CD4-positive, alpha-beta T cell treated with Interleukin-4 for 1 hour (primary cell): ENCODE data around the gene TST.
A peak's percentile ranks its signal among the peaks of the same experiment; 100 is the strongest.

Source experiments
- DNase-seq, 2 donors: peaks; one replicate each; pipeline ENCODE4 v3.0.0-alpha.2; 2020 to 2022

TST gene

DNA sequence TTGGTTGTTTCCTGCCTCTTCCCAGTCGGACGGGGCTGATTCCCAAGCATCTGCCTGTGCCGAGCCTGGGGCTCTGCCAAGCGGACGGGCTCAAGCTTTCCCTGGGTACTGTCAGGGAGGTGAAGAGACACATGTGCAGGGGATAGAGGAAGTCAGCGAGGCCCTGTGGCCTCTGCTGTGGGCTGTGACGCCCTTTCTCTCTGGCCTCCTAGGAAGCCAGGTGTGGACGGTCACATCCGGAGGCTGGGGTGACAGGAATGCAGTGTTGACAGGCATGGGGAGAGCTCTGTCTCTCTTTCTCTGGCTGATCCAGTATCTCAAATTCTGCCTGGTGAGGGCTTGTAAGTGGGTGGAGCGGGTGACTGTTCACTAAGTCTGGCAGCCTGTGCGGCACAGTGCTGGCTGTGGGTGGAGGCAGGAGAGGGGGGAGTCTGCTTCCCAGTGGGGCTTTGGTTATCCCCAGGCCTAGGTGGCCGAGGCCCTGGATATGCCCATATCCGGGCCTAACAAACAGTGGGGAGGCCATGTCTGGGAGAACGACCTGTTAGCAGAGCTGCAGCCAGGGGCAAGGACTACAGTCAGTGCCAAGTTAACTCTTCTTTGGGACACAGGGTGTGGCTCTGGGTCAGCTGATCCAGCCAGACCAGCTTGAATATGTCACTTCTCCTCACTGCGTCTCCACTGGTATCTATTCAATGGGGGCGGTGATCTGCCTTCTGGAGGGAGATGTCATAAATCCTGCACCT is 34.2 kb upstream of the TST start:
- no peak for DNase-seq

DNA sequence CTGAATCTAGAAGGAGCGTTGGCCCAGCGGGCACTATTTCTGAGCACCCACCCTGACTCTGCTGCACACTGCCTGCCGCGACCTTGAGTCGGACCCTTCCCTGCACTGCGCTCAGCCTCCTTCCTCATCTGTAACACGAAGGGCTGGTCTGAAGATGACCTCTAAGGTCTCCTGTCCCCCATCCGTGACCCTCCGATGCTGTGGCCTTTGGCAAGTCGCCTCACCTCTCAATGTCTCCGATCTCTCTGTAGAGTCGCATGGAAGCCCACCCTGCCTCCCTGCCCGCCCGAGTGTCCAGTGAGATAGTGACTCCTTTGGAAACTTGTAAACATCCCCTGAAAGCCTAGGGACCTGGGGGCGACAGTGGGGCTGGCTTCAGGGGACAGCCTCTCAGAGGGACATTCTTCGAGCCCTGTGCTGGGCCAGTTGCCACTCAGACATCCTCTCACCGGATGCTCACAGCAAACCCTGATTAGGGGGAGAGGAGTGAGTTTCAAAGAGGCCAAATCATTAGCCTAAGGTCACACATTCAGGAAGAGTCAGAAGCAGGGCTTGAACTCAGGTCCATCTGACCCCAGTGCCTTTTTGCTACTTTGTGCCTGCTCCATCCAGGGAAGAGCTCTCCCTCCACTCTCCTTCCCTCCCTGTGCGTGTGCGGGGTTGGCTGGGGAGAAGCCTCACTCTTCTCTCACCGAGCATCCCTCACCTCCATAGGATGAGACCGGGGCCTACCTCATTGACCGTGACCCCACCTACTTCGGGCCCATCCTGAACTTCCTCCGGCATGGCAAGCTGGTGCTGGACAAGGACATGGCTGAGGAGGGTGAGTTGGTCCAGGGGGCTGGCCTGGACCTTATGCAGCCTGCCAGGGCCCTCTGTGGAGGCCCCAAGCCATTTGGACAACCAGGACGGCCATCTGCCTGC is 33.4 kb upstream of the TST start:
- no peak for DNase-seq

DNA sequence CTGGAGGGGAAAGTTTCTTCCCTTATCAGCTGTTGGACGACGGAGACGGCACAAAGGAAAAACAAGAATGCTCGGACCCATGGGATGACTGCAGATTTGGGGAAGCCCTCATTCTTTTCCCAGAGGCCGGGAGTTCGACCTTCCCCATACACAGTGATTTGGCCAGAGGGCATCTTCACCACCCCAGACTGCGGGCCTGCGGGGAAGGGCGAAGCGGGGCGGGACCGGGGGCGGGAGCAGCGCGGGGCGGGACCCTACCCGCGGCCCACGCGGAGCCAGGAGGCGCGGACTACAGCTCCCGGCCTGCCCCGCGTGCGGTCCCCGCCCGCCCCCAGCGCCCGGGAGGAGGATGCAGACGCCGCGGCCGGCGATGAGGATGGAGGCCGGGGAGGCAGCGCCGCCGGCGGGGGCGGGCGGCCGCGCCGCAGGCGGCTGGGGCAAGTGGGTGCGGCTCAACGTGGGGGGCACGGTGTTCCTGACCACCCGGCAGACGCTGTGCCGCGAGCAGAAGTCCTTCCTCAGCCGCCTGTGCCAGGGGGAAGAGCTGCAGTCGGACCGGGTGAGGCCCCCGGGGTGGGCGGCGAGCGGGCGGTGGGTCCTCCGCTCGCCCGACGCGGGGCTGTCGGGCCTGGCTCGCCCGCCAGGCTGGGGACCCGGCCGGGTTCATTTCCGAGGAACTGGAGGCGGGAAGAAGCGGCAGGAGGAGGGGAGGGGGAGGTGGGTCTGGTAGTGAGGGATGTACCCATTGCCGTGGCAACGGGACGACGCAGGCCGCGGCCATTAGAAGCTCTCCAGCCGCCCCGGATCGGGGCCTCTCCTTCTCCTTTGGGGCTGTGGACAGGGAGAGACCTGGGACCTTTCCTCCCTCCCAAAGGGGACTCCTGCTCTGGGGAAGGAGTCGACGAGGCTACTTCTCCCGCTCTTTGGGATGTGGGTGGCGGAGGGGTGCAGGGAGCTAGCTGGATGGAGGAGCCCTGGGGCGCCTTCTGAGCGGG is 32.4 kb upstream of the TST start, which contains the start of gene KCTD17:
Gene KCTD17, plus strand, starts transcription at position 352 of the 995 bp plus-strand sequence. Its CDS starts 19 bp downstream, at position 371.
- peak; percentile 75 to 76 for DNase-seq

DNA sequence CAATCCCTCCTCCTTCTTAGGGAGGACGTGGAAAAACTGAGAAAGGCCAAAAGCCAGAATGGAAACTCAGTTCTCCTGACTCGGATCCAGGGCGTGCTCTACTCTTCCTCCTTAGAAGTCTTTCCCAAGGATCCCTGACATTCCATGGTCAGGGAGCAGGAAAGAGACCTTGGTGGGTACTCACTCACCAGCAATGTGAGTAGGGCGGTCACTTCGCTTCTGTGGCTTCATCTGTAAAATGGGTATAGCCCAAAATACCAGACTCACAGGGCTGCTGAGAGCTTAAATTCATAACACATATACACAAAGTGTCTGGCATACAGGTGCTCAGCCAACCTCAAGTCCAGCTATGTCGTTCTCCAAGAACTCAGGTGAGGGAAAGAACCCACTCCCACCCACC is 31.7 kb upstream of the TST start:
- no peak for DNase-seq

DNA sequence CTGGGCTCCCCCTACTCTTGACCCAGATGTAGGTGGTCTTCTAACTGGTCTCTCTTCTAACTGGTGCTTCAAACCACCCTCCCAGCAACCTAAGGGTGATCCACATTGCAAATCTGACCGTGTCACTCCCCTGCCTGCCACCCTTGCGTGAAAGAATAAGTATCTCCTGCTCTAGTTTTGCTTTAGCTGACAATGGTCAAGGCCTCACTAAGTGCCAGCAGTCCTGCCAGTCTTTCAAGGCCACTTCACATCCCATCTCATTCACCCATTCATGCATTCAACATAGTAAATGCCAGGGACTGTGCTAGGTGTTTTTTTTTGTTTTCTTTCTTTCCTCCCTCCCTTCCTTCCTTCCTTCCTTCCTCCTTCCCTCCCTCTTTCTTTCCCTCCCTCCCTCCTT is 30.0 kb upstream of the TST start:
- no peak for DNase-seq

DNA sequence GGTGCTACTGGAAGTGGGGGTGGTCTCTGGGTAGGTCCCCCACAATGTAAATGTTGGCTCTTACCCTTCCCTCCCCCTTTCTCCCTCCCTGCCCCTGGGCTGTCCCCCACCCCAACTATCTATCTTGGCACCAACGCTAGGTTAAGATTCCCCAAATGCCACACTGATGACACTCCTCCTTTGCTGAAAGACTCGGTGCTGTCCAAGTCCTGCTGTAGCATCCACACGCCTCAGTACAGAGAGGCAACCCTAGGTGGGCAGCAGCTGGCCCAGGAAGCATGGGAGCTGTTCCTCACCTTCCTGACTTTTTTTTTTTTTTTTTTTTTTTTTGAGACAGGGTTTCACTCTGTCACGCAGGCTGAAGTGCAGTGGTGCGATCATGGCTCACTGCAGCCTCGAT is 28.9 kb upstream of the TST start:
- no peak for DNase-seq

DNA sequence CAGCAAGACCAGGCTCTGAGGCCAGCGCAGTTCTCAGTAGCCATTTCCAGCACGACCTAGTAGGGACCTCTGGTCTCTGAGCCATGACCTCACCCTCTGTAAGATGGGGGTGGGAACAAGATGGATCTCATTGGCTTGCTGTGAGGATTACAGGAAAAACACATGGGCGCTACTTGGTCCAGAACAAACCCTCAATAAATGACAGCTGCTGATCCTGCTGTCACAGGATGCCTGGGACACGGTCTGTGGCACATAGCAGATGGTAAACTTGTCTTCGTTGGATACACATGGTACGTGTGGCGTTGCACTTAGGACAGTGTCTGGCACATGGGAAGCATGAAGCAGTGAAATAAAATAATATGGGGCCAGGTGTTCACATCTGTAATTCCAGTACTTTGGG is 27.8 kb upstream of the TST start:
- DNase-seq: no peak

DNA sequence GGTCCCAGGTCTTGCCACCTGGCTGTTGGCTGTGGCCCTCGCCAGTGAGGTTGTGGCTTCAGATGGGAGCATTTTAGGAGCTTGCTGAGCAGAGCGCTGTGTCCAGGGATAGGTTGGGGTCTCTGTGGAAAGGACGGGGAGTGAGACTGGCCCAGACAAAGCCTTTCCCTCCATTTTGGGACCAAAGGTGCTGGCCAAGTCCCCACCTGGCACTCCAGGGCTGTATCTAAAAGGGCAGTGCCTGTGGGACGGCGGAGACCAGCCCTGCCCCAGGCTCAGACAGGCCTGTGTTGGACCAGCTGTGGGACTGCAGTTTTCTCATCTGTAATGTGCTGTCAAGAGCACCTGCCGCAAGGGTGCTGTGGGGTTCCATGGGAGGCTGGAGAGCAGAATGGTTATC is 27.3 kb upstream of the TST start:
- DNase-seq: no peak

DNA sequence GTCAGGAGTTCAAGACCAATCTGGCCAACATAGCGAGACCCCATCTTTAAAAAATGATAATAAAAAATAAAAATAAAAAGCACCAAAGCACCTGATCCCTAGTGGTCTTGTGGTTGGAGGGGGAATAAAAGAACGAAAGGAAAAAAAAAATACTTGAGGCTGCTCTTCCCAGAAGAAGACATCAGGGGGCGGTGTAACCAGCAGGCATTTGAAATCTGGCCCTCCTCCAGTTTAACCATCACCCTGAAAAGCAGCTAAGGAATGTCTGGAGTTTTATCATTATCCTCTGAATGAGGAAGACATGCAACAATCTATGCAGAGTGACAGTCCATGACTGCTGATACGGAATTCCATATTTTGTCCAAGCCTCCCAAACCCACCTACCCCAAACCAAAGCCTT is 26.7 kb upstream of the TST start:
- DNase-seq: peak in 1 of 2 donors; percentile 11

DNA sequence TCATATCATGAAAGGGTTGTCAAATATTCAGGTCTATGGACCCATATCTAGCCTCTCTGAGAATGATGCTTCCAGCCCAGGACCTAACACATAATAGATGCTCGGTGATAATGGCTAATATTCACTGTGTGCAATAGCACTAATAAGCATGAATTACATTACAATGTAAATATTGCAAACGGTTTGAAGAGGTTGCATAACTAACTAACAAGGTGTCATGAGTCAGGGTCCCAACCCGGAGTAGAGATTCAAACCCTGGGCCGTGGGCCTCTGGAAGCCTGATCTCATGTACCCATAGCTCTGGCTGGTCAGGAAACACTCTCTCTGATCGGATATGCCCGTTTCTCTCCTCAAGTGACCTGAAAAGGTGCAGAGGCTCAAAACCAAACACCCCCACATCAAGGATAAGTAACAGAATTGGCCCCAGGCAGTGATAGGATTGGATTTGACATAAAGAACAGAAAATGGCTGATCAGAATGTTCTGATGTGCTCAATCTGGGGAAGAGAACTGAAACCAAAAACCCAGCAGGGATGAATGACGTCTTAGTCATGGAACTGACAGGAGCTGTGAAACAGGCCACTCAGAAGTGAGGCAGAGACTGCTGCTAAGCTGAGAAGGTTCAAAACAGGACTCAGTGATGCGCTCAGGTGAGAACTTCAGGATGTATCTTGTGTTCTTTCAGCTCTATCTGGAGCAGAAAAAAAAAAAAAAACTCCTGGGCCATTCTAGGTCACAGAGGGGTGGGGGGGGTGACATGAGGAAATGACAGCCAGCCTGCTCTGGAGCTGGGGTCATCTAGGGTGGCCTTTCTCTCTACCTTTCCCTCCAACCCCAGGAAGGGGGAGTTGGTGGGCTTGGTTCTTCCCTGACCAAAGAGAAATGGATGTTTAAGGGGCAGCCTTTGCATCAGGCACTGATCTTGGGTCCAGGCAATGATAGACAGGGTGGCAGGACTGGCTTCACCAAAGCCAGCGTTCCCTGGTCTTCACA is 25.7 kb upstream of the TST start:
- DNase-seq: no peak

DNA sequence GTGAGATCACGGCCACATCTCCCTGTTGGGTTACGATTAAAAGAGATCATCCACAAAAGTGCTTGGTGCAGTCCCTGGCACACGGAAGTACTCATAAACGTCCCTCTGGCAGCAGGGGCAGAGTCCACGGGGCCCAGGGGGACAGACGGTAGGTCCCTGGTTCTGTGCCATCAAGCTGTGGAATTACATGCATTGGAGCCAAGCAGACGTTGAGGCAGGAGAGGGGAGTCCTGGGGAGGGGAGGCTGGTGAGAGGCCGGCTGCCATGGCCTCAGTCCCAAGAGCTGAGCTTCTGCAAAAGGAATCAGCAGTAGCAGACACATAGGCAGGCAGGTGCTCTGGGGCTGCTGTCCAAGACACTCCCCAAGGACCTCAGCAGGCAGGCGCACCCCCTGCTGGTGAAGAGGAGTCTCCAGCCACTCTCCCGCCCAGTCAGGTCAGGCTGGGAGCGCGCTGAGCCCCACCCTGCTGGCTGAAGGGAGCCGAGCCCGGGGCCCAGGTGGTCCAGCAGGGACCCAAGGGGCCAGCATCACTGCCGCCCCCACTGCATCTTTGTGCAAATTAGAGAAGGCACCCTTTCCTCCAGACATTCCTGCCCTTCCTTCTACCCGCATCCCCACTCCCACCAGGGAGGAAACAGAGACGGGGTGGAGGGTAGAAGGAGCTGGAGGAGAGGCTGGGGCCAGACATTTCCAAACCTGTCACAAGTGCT is 24.7 kb upstream of the TST start:
- DNase-seq: peak; percentile 40 to 57

DNA sequence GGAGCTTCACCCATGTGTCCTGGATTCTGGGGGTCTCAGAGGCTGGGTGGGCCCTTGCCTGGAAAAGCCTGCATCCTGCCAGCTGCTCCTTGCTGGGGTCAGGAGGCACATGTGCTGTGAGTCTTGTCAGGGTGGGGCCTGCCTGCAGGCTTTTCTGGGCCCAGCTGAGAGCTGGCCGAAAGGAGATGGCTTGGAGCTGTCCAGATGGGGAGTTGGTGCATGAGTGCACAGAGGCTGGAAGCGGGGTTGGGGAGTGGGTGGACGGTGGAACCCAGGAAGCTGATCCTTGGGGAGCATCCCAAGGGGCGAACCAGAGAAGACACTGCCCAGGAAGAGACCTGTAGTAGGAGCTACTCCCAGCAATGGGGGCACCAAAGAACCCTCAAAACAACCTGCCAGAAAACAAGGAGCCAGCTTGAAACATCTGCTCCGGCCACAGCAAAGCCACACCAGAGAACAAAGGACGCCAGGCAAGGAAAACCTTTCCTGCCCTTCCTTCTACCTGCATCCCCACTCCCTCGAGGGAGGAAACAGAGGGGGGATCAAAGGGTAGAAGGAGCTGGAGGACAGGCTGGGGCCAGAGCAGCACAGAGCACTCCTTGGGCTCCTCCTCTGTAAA is 24.1 kb upstream of the TST start:
- DNase-seq: no peak

DNA sequence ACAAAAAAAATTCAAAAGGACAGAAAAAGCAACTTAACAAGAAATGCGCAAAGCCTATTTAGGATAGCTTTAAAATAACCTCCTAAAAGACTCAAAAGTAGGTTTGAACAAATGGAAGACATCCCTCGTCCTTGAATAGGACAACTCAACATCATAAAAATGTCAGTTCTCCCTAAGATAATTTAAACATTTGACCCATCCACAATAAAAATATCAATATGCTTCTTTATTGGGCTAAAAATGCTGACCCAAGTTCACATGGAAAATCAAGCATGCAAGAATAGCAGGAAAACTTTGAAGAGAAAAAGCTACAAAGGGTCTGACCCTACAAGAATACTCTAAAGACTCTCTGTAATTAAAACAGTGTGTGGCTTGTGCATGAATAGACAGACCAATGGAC is 20.2 kb upstream of the TST start:
- no peak for DNase-seq

DNA sequence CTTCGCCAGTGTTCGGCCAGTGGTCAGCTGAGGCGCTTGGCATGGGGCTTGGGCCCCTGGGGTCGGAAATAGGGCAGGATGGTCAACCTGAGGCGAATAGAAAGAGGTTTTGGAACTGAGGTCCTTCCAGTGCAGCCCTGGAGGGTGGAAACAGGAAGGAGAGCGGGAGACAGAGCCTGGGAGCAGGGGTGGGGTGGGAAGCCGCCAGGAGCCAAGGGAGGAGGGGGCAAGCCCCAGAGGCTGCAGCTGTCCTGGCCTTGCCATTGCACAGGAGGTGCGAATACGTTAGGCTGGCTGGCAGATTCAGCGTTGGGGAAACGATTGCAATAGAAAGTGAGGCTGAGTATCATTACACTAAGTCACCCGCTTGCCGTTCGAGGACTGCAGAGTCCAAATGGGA is 18.4 kb upstream of the TST start:
- DNase-seq: no peak

DNA sequence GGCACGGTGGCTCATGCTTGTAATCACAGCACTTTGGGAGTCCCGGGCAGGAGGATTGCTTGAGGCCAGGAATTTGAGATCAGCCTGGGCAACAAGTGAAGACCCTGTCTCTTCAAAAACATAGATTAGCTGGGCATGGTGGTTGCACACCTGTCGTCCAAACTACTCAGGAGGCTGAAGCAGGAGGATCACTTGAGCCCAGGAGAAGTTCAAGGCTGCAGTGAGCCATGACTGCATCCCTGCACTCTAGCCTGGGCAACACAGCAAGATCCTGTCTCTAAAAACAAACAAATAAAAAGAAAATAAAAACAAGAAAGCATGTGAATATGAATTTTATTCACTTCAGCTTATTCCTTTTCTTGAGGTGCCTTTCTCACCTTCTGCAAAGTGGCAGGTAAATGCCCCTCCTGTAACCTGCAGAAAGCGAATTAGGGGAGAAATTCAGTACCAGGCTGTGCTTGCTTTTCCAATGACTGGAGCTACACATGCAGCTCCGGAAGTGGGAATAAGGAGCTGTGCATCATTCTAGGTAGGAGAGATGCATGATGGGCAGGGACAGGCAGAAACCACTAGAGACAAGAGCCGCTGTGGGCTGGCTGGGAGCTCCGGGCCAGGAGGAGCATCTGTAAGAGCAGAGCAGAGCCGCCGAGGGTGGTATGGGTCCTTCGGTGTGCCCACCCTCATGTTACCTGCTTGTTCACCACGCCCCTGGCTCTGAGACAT is 17.6 kb upstream of the TST start:
- no peak for DNase-seq

DNA sequence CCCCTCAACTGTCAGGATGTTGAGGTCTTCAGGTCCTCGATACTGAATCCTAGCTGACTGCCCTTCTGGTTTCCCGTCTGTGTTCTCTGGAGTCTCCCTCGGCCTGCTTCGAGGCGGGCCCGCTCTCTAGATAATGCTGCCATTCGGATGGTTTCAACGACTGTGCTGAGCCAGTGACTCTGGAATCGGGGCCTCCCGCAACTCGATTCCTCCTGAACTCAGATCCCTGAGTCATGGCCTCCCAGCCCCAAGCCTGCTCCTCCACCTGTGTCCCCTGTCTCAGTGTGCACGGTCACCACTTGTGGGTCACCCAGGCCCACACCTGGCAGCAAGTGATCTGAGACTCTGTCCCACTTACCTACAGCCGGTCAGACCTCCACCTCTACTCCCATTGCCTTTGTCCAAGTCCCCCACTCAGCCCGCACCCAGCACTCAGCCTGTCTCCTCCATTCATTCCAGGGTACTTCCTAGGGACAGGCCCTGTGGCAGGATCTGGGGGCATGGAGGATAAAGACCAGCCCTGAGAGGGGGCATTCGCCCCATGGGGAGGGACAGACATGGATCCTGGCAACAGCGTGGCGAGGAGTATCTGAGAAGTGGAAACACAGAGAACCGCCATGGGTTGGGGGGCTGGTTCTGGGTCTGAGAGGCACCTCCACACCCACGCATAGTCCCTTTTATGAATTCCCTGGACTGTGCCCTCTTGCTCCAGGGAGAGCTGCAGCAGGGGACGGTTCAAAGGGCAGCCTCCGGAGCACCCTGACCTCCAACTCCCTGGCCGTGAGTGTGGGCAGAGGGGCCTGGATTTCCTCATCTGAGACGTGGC is 14.6 kb upstream of the TST start:
- no peak for DNase-seq

DNA sequence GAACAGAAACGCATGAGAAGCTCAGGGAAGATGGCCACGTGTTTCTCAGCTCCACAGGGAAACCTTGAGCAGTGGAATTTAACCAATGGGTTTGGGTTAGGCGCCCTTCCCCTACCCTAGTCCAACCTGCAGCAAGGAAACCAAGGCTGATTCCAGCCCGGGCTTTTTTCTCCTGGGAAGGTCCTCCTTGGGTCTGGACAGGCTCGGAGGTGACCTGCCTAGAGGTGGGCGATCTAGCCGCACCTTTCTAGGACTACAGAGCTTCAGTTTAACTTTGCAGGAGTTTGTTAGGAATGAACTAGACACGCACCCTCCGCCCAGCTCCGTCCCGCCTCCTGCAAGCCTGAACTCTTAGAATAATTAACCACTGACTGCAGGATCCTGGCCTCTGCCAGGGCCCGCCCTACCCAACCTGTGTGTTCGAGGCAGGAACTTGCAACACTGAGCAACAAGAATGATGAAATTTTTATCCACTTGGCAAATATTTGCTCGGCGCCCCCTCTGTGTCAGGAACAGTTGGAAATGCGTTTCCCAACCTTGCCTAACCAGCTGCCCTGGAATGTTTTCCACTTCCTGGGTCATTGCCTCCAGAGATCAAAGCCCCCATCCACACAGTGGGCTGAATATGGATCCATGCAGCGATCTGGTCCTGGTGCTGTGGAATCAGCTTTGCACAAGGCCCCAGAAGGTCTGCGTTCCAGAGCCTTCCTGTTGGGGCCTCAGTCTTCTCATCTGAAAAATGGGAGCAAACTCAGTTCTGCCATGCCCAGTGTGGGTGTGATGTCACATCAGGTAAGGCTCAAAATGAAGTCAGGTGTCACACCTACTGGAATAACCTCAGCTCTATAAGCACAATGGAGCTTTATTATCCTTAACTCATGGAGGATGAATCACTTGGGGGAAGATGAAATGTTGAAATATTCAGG is 13.6 kb upstream of the TST start:
- DNase-seq: no peak

DNA sequence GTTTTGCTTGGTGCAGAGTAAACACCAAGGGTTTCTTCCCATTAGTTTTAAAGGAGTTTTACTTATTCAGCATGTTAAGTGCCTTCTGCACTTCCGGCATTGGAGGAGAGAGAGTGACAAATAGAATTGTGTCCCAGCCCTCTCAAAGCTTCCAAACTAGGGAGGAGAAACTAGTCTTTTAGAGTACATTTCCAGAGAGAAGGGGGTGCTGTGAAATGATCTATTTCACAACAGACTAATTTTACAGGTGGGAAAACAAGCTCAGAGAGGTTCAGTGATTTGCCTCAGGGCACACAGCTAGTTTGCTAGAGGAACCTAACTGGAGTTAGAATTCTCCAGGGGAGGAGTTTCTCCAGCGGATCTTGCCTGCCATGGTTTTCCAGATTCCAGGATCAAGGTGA is 12.9 kb upstream of the TST start:
- DNase-seq: no peak
